SK-N-SH (cell line): ENCODE measurements around the gene FGF19. TPM values are rescaled to one million over a fixed set of nuclear protein-coding genes. Genes with fewer than 3 reads are reported as not detected.

Experiments used
- CTCF ChIA-PET: fragments of 300-600, 350-600 bp; formaldehyde crosslinking; extraction: SDS; loops from one replicate; lab custom pipeline; 2021; lab: Yijun Ruan, JAX
- POLR2A ChIA-PET: fragments of 350-600 bp; sonication (Branson Sonifier 250); formaldehyde crosslinking; extraction: SDS; loops from one replicate; lab custom pipeline; 2020; ENCODE audit warnings: antibody characterized with exemption, inconsistent platforms; lab: Yijun Ruan, JAX
- DNase-seq: peaks from one replicate; pipeline ENCODE4 v3.0.0; 2012
- H2AFZ ChIP-seq: fragments of 200-600 bp; sonication (generic); 2 replicates; pipeline ENCODE4 v1.8.1; 2016; ENCODE audit warnings: antibody characterized with exemption, mild to moderate bottlenecking, low read depth
- H3F3A ChIP-seq: fragments of 200-600 bp; sonication (generic); replicated peaks from 2 replicates; pipeline ENCODE3; 2016; ENCODE audit warnings: antibody characterized with exemption, mild to moderate bottlenecking; ENCODE audit not compliant: insufficient read depth
- H3K27ac ChIP-seq, 2 experiments: fragments of 200-500 bp in 1 of 2; fragments of 200-600 bp in 1 of 2; sonication (Bioruptor generic) in 1 of 2; sonication (generic), shearing (Covaris generic) in 1 of 2; 2 replicates each; pipeline versions ENCODE4 v1.5.1 to v1.6.1; 2014 to 2016; ENCODE audit warnings: low read depth in 2 of 2, inconsistent platforms in 1 of 2, low read length in 1 of 2, mild to moderate bottlenecking in 1 of 2, mixed read lengths in 1 of 2
- H3K27me3 ChIP-seq: fragments of 200-600 bp; sonication (generic), shearing (Covaris generic); 2 replicates; pipeline ENCODE4 v1.6.1; 2016; ENCODE audit warnings: mixed run types; ENCODE audit not compliant: insufficient read depth
- H3K36me3 ChIP-seq, 2 experiments: fragments of 200-500 bp in 1 of 2; fragments of 200-600 bp in 1 of 2; sonication (Bioruptor generic) in 1 of 2; sonication (generic) in 1 of 2; replicated peaks in 1 of 2; 2 replicates each; pipeline versions ENCODE3 to v1.5.1; 2014 to 2016; ENCODE audit warnings: low read length in 1 of 2, mild to moderate bottlenecking in 1 of 2; ENCODE audit not compliant: insufficient read depth in 2 of 2, control insufficient read depth in 1 of 2
- H3K4me1 ChIP-seq, 2 experiments: fragments of 200-500 bp in 1 of 2; fragments of 200-600 bp in 1 of 2; sonication (Bioruptor generic) in 1 of 2; sonication (generic), shearing (Covaris generic) in 1 of 2; 2 replicates each; pipeline versions ENCODE4 v1.5.1 to v1.6.1; 2014 to 2016; ENCODE audit warnings: low read depth in 1 of 2, low read length in 1 of 2, mixed run types in 1 of 2; ENCODE audit not compliant: insufficient read depth in 2 of 2, control insufficient read depth in 1 of 2
- H3K4me2 ChIP-seq: fragments of 200-600 bp; sonication (generic), shearing (Covaris generic); 2 replicates; pipeline ENCODE4 v1.6.1; 2017; ENCODE audit warnings: mixed run types
- H3K4me3 ChIP-seq, 2 experiments: fragments of 200-500 bp in 1 of 2; fragments of 200-600 bp in 1 of 2; sonication (Bioruptor generic) in 1 of 2; sonication (generic), shearing (Covaris generic) in 1 of 2; 2 replicates each; pipeline versions ENCODE4 v1.5.1 to v1.8.1; 2014 to 2016; ENCODE audit warnings: low read depth in 2 of 2, inconsistent platforms in 1 of 2, low read length in 1 of 2, mild to moderate bottlenecking in 1 of 2, mixed read lengths in 1 of 2, moderate library complexity in 1 of 2
- H3K79me2 ChIP-seq: fragments of 200-600 bp; sonication (generic); 2 replicates; pipeline ENCODE4 v1.8.1; 2017; ENCODE audit warnings: mild to moderate bottlenecking; ENCODE audit not compliant: insufficient read depth
- H3K9ac ChIP-seq: fragments of 200-600 bp; sonication (generic); 2 replicates; pipeline ENCODE4 v1.6.1; 2017; ENCODE audit warnings: mixed run types
- H3K9me2 ChIP-seq: fragments of 200-600 bp; sonication (generic); 2 replicates; pipeline ENCODE4 v1.6.1; 2017; ENCODE audit warnings: mixed run types
- H3K9me3 ChIP-seq: fragments of 200-600 bp; sonication (generic); 2 replicates; pipeline ENCODE4 v1.6.1; 2017; ENCODE audit warnings: mixed run types, mild to moderate bottlenecking, moderate library complexity
- H4K20me1 ChIP-seq: fragments of 200-600 bp; sonication (generic); 2 replicates; pipeline ENCODE4 v1.6.1; 2017; ENCODE audit warnings: mild to moderate bottlenecking, mixed run types; ENCODE audit not compliant: insufficient read depth
- CHD2 ChIP-seq: fragments of 150-350 bp; IDR thresholded peaks from 2 replicates; pipeline ENCODE4 v1.6.1; 2018; ENCODE audit warnings: low read length; ENCODE audit not compliant: partially characterized antibody
- CTCF ChIP-seq: fragments of 200-600 bp; sonication (generic); IDR thresholded peaks from 2 replicates; pipeline ENCODE4 v1.6.1; 2017; ENCODE audit warnings: antibody characterized with exemption, mild to moderate bottlenecking, moderate library complexity
- ELF1 ChIP-seq: IDR thresholded peaks from 2 replicates; pipeline ENCODE4 v1.4.0; 2012
- EP300 ChIP-seq, 2 experiments: IDR thresholded peaks; 2 replicates each; pipeline versions ENCODE4 v1.4.0 to v1.6.1; 2012; ENCODE audit warnings: borderline replicate concordance in 1 of 2, low read depth in 1 of 2, low read length in 1 of 2
- EZH2phosphoT487 ChIP-seq: fragments of 200-600 bp; sonication (generic); IDR thresholded peaks from 2 replicates; pipeline ENCODE4 v1.6.1; 2017; ENCODE audit warnings: low read depth, mixed run types, mild to moderate bottlenecking, antibody characterized with exemption, moderate library complexity, borderline replicate concordance
- JUND ChIP-seq: IDR thresholded peaks from 2 replicates; pipeline ENCODE4 v1.4.0; 2012
- MXI1 ChIP-seq: IDR thresholded peaks from 2 replicates; pipeline ENCODE4 v1.6.1; 2012; ENCODE audit warnings: mild to moderate bottlenecking, low read depth, low read length, improper control_type of control experiment
- NRF1 ChIP-seq: IDR thresholded peaks from 2 replicates; pipeline ENCODE4 v1.6.1; 2012; ENCODE audit warnings: low read depth, mild to moderate bottlenecking, low read length
- PBX3 ChIP-seq: IDR thresholded peaks from 2 replicates; pipeline ENCODE4; 2012
- RAD21 ChIP-seq: IDR thresholded peaks from 2 replicates; pipeline ENCODE4 v1.6.1; 2012; ENCODE audit warnings: mild to moderate bottlenecking, low read length
- RCOR1 ChIP-seq: fragments of 150-350 bp; IDR thresholded peaks from 2 replicates; pipeline ENCODE4 v1.6.1; 2017; ENCODE audit warnings: antibody characterized with exemption, low read length
- RXRA ChIP-seq: IDR thresholded peaks from 2 replicates; pipeline ENCODE4 v1.4.0; 2012; ENCODE audit warnings: low read depth, mild to moderate bottlenecking, borderline replicate concordance
- SIN3A ChIP-seq: IDR thresholded peaks from 2 replicates; pipeline ENCODE4 v1.6.1; 2012; ENCODE audit warnings: low read depth, mild to moderate bottlenecking, low read length, moderate library complexity, borderline replicate concordance
- TAF1 ChIP-seq: IDR thresholded peaks from 2 replicates; pipeline ENCODE4 v1.6.1; 2012; ENCODE audit warnings: low read depth, mild to moderate bottlenecking, low read length, moderate library complexity, borderline replicate concordance
- TEAD4 ChIP-seq: IDR thresholded peaks from 2 replicates; pipeline ENCODE4 v1.4.0; 2012; ENCODE audit warnings: mild to moderate bottlenecking, borderline replicate concordance; ENCODE audit not compliant: insufficient read depth
- USF1 ChIP-seq: IDR thresholded peaks from 2 replicates; pipeline ENCODE4 v1.4.0; 2012; ENCODE audit warnings: low read depth, borderline replicate concordance
- YY1 ChIP-seq: IDR thresholded peaks from 2 replicates; pipeline ENCODE4 v1.4.0; 2012; ENCODE audit warnings: low read depth, mild to moderate bottlenecking
- WGBS: methylation state at CpG from one replicate; pipeline ENCODE4 v1.1.6; 2017; ENCODE audit warnings: low lambda C conversion rate; 5-methylcytosine and 5-hydroxymethylcytosine counted together
- polyA plus RNA-seq, 3 experiments: library from polyadenylated mRNA; depleted of rRNA; stranded (reverse); fragments of >200 nt; gene quantifications; 2 replicates each; pipeline ENCODE4 v1.2.3, GENCODE V29; 2012

FGF19 gene
- polyA plus RNA-seq, 1 of the 3 experiments (the other 2 are of a cell fraction): not detected

DNA sequence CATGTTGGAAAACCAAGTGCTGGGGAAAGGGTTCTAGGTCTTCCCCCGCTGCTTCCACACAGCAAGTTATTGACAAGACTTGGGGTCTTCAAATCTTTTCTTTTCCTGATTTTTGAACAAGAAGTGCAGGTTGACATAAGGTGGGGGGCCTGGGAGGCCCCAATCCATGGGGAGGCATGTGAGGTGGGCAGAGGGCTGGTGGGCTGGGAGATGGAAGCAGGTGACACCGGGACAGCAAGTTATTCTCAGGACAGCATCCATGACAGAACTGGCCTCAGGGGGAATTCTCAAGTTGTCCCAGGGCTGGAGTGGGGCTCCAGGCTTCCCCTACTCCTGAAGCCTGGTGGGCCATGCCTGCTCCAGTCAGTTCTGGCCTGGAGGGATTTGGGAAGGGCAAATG is 5.5 kb downstream of the FGF19 start:
- ChIA-PET CTCF (interaction anchor here (0.6 to 3.2 kb wide), 6 partner anchors 12 to 217 kb away, joined by 3 to 16 read pairs (median 3); no protein-coding TSS in a partner anchor), POLR2A (no interaction called here)
- H3K4me1 ChIP-seq: peaks cover 0 to 19% of the 10 kb centered on the region in 2 experiments; a peak in 1 of 4 replicates
- 83% methylated on average over 2 of the region's 2 CpGs for WGBS
- H2AFZ ChIP-seq: no peak overlapping the region
- H3K4me3 ChIP-seq: no peak overlapping the region
- no peaks in the 10 kb centered on the region for H3K9me3 ChIP-seq
- no peaks in the 10 kb centered on the region for H3K9me2 ChIP-seq
- no peak for DNase-seq
- H3K79me2 ChIP-seq: no peaks in the 10 kb centered on the region
- H3K9ac ChIP-seq: no peak overlapping the region
- no peak overlapping the region for H3K4me2 ChIP-seq
- H3K36me3 ChIP-seq: no peaks in the 10 kb centered on the region
- H3F3A ChIP-seq: peaks cover 3% of the 10 kb centered on the region
- no peaks in the 10 kb centered on the region for H4K20me1 ChIP-seq
- TF ChIP-seq USF1 (no peak), CHD2 (no peak), RXRA (no peak), CTCF (no peak), YY1 (no peak), SIN3A (no peak), RCOR1 (no peak), EZH2phosphoT487 (no peak), EP300 (IDR thresholded peaks at IDR 0.05; ENCODE audit: borderline replicate concordance in 1 of 2, low read depth in 1 of 2, low read length in 1 of 2) (no peak), ELF1 (no peak), JUND (no peak), RAD21 (no peak)
- no peak overlapping the region for H3K27ac ChIP-seq
- H3K27me3 ChIP-seq: peaks cover 10% of the 10 kb centered on the region

- H3K4me2 ChIP-seq: no peak overlapping the region
- no peaks in the 10 kb centered on the region for H3K79me2 ChIP-seq
- ChIA-PET CTCF (interaction anchor here (1.0 to 3.2 kb wide), 2 partner anchors 181 to 212 kb away, joined by 3 to 16 read pairs; no protein-coding TSS in a partner anchor), POLR2A (no interaction called here)
- DNase-seq: no peak
- no peak overlapping the region for H2AFZ ChIP-seq
- H4K20me1 ChIP-seq: no peaks in the 10 kb centered on the region
- peaks cover 5% of the 10 kb centered on the region for H3K27me3 ChIP-seq
- no peak overlapping the region for H3K4me3 ChIP-seq
- no peaks in the 10 kb centered on the region for H3K36me3 ChIP-seq
- 75% methylated on average over 10 of the region's 10 CpGs for WGBS
- no peaks in the 10 kb centered on the region for H3K9me2 ChIP-seq
- H3K9me3 ChIP-seq: no peaks in the 10 kb centered on the region
- no peak for TF ChIP-seq NRF1
- no peak for TF ChIP-seq TAF1
- no peak for TF ChIP-seq PBX3
- TF ChIP-seq TEAD4: no peak
- no peak for TF ChIP-seq MXI1
- no peak for TF ChIP-seq YY1
- TF ChIP-seq, all 33 proteins: peak for 0
- Histone ChIP-seq H3K9ac (no peak overlapping the region), H3K27ac (no peak overlapping the region), H3K4me1 (peaks cover 0 to 19% of the 10 kb centered on the region in 2 experiments; a peak in 1 of 4 replicates), H3F3A (peaks cover 3% of the 10 kb centered on the region)
Observed at GRCh38 chr11:69697861-69698260, 6.0 kb downstream of the FGF19 start.
